ENCODE results near the gene NCOA7.
A peak's percentile ranks its signal among the peaks of the same experiment; 100 is the strongest.

The NCOA7 gene

GRCh38 chr6:125913145-125913544 lies 122.4 kb downstream of the NCOA7 start:
- Histone ChIP-seq H3K9ac (ENCODE audit: low read length) (no peak overlapping the region), H3K9me3 (ENCODE audit: control insufficient read depth, low read length) (no peaks in the 10 kb centered on the region), H3K4me3 (ENCODE audit: low read length) (no peak overlapping the region), H3K4me1 (ENCODE audit: control insufficient read depth, insufficient read depth, low read length) (peaks cover 13% of the 10 kb centered on the region), H3K27me3 (ENCODE audit: control insufficient read depth, insufficient read depth, low read length) (no peaks in the 10 kb centered on the region), H3K36me3 (ENCODE audit: control insufficient read depth, insufficient read depth, low read length) (no peaks in the 10 kb centered on the region)

- H3K27me3 ChIP-seq (ENCODE audit: control insufficient read depth, insufficient read depth, low read length), result no peaks in the 10 kb centered on the region
- no peaks in the 10 kb centered on the region for H3K36me3 ChIP-seq (ENCODE audit: control insufficient read depth, insufficient read depth, low read length)
- no peaks in the 10 kb centered on the region for H3K9me3 ChIP-seq (ENCODE audit: control insufficient read depth, low read length)
- peaks cover 20% of the 10 kb centered on the region for H3K4me1 ChIP-seq (ENCODE audit: control insufficient read depth, insufficient read depth, low read length)
- H3K9ac ChIP-seq (ENCODE audit: low read length), result no peak overlapping the region
- no peak overlapping the region for H3K4me3 ChIP-seq (ENCODE audit: low read length)
Measured at GRCh38 chr6:125913864-125914351, 123.1 kb downstream of the NCOA7 start.

GRCh38 chr6:125918230-125918629 lies 127.5 kb downstream of the NCOA7 start:
- H3K9ac ChIP-seq (ENCODE audit: low read length), result peak overlapping the region; percentile 86
- no peak overlapping the region for H3K4me3 ChIP-seq (ENCODE audit: low read length)
- peaks cover 36% of the 10 kb centered on the region for H3K4me1 ChIP-seq (ENCODE audit: control insufficient read depth, insufficient read depth, low read length)
- no peaks in the 10 kb centered on the region for H3K9me3 ChIP-seq (ENCODE audit: control insufficient read depth, low read length)
- H3K36me3 ChIP-seq (ENCODE audit: control insufficient read depth, insufficient read depth, low read length), result peaks cover 7% of the 10 kb centered on the region
- no peaks in the 10 kb centered on the region for H3K27me3 ChIP-seq (ENCODE audit: control insufficient read depth, insufficient read depth, low read length)

- Histone ChIP-seq H3K4me3 (ENCODE audit: low read length) (peak overlapping the region; percentile 64), H3K9ac (ENCODE audit: low read length) (peak overlapping the region; percentile 86), H3K4me1 (ENCODE audit: control insufficient read depth, insufficient read depth, low read length) (peaks cover 40% of the 10 kb centered on the region), H3K36me3 (ENCODE audit: control insufficient read depth, insufficient read depth, low read length) (peaks cover 13% of the 10 kb centered on the region), H3K9me3 (ENCODE audit: control insufficient read depth, low read length) (no peaks in the 10 kb centered on the region), H3K27me3 (ENCODE audit: control insufficient read depth, insufficient read depth, low read length) (no peaks in the 10 kb centered on the region)
Measured at GRCh38 chr6:125918681-125919566, 128.2 kb downstream of the NCOA7 start.

GRCh38 chr6:125919618-125920017 lies 128.9 kb downstream of the NCOA7 start:
- no peaks in the 10 kb centered on the region for H3K27me3 ChIP-seq (ENCODE audit: control insufficient read depth, insufficient read depth, low read length)
- peak overlapping the region; percentile 64 for H3K4me3 ChIP-seq (ENCODE audit: low read length)
- H3K9ac ChIP-seq (ENCODE audit: low read length), result peak overlapping the region; percentile 86
- peaks cover 44% of the 10 kb centered on the region for H3K4me1 ChIP-seq (ENCODE audit: control insufficient read depth, insufficient read depth, low read length)
- H3K36me3 ChIP-seq (ENCODE audit: control insufficient read depth, insufficient read depth, low read length), result peaks cover 13% of the 10 kb centered on the region
- H3K9me3 ChIP-seq (ENCODE audit: control insufficient read depth, low read length), result no peaks in the 10 kb centered on the region

GRCh38 chr6:125922322-125922860 lies 131.6 kb downstream of the NCOA7 start:
- H3K4me3 ChIP-seq (ENCODE audit: low read length), result no peak overlapping the region
- H3K9ac ChIP-seq (ENCODE audit: low read length), result no peak overlapping the region
- peaks cover 13% of the 10 kb centered on the region for H3K36me3 ChIP-seq (ENCODE audit: control insufficient read depth, insufficient read depth, low read length)
- H3K4me1 ChIP-seq (ENCODE audit: control insufficient read depth, insufficient read depth, low read length), result peaks cover 48% of the 10 kb centered on the region
- no peaks in the 10 kb centered on the region for H3K27me3 ChIP-seq (ENCODE audit: control insufficient read depth, insufficient read depth, low read length)
- no peaks in the 10 kb centered on the region for H3K9me3 ChIP-seq (ENCODE audit: control insufficient read depth, low read length)

- H3K4me3 ChIP-seq (ENCODE audit: low read length), result no peak overlapping the region
- peaks cover 13% of the 10 kb centered on the region for H3K36me3 ChIP-seq (ENCODE audit: control insufficient read depth, insufficient read depth, low read length)
- H3K4me1 ChIP-seq (ENCODE audit: control insufficient read depth, insufficient read depth, low read length), result peaks cover 38% of the 10 kb centered on the region
- H3K27me3 ChIP-seq (ENCODE audit: control insufficient read depth, insufficient read depth, low read length), result no peaks in the 10 kb centered on the region
- no peak overlapping the region for H3K9ac ChIP-seq (ENCODE audit: low read length)
- H3K9me3 ChIP-seq (ENCODE audit: control insufficient read depth, low read length), result no peaks in the 10 kb centered on the region
Measured at GRCh38 chr6:125923366-125923877, 132.7 kb downstream of the NCOA7 start.

- Histone ChIP-seq H3K9me3 (ENCODE audit: control insufficient read depth, low read length) (no peaks in the 10 kb centered on the region), H3K4me3 (ENCODE audit: low read length) (no peak overlapping the region), H3K36me3 (ENCODE audit: control insufficient read depth, insufficient read depth, low read length) (peaks cover 13% of the 10 kb centered on the region), H3K27me3 (ENCODE audit: control insufficient read depth, insufficient read depth, low read length) (no peaks in the 10 kb centered on the region), H3K9ac (ENCODE audit: low read length) (no peak overlapping the region), H3K4me1 (ENCODE audit: control insufficient read depth, insufficient read depth, low read length) (peaks cover 34% of the 10 kb centered on the region)
Measured at GRCh38 chr6:125924169-125924568, 133.4 kb downstream of the NCOA7 start.

GRCh38 chr6:125924697-125925358 lies 134.1 kb downstream of the NCOA7 start:
- Histone ChIP-seq H3K9me3 (ENCODE audit: control insufficient read depth, low read length) (no peaks in the 10 kb centered on the region), H3K4me1 (ENCODE audit: control insufficient read depth, insufficient read depth, low read length) (peaks cover 34% of the 10 kb centered on the region), H3K4me3 (ENCODE audit: low read length) (no peak overlapping the region), H3K36me3 (ENCODE audit: control insufficient read depth, insufficient read depth, low read length) (peaks cover 13% of the 10 kb centered on the region), H3K9ac (ENCODE audit: low read length) (no peak overlapping the region), H3K27me3 (ENCODE audit: control insufficient read depth, insufficient read depth, low read length) (no peaks in the 10 kb centered on the region)

- Histone ChIP-seq H3K27me3 (ENCODE audit: control insufficient read depth, insufficient read depth, low read length) (no peaks in the 10 kb centered on the region), H3K9ac (ENCODE audit: low read length) (no peak overlapping the region), H3K9me3 (ENCODE audit: control insufficient read depth, low read length) (no peaks in the 10 kb centered on the region), H3K4me3 (ENCODE audit: low read length) (no peak overlapping the region), H3K4me1 (ENCODE audit: control insufficient read depth, insufficient read depth, low read length) (peaks cover 32% of the 10 kb centered on the region), H3K36me3 (ENCODE audit: control insufficient read depth, insufficient read depth, low read length) (peaks cover 13% of the 10 kb centered on the region)
Measured at GRCh38 chr6:125926711-125927110, 136.0 kb downstream of the NCOA7 start.

GRCh38 chr6:125927761-125928160 lies 137.0 kb downstream of the NCOA7 start:
- H3K4me1 ChIP-seq (ENCODE audit: control insufficient read depth, insufficient read depth, low read length), result peaks cover 23% of the 10 kb centered on the region
- H3K27me3 ChIP-seq (ENCODE audit: control insufficient read depth, insufficient read depth, low read length), result no peaks in the 10 kb centered on the region
- H3K9me3 ChIP-seq (ENCODE audit: control insufficient read depth, low read length), result no peaks in the 10 kb centered on the region
- no peak overlapping the region for H3K4me3 ChIP-seq (ENCODE audit: low read length)
- peaks cover 8% of the 10 kb centered on the region for H3K36me3 ChIP-seq (ENCODE audit: control insufficient read depth, insufficient read depth, low read length)
- H3K9ac ChIP-seq (ENCODE audit: low read length), result no peak overlapping the region
